ENCODE data around the gene UBE4B. TPM values are rescaled to one million over a fixed set of nuclear protein-coding genes. Genes with fewer than 3 reads are reported as not detected.
"Not testable (repeated sequence)": the region's sequence is repeated elsewhere in the genome, so short reads cannot be mapped to it uniquely, and the experiment has no call there.

The UBE4B gene
- total RNA-seq, 1 experiment from 2014 or later, result 44.7 TPM

DNA sequence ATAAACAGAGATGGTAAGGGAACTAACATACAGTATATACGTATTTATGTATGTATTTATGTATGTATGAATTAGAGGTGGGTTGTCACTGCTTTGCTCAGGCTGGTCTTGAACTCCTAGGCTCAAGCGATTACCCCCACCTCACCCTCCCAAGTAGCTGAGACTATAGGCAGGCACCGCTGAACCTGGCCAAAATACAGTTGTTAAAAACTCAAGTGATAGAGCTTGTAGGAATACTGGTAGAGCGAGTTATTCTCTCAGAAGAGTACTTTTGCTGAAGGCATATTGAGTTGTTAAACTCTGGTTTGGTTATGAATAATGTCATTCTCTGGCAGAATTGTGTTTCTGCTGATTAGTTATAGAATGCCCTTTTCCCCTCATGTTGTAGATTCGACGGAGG is 38.9 kb downstream of the UBE4B start:
- H3K4me2 ChIP-seq (ENCODE audit: low read length), result no peak overlapping the region
- no peaks in the 10 kb centered on the region for H4K20me1 ChIP-seq (ENCODE audit: insufficient read depth)
- ChIA-PET RAD21 (ENCODE audit: low non-redundant PET in 1 of 2, low total read pairs in 2 of 2, uncharacterized antibody in 2 of 2, unreplicated experiment in 2 of 2) (no interaction called here), POLR2A (no interaction called here), CTCF (no interaction called here)
- DNase-seq (ENCODE audit: low read depth, low spot score) (no peak), ATAC-seq (no peak)
- no peaks in the 10 kb centered on the region for H3K36me3 ChIP-seq (ENCODE audit: control insufficient read depth in 1 of 2, insufficient read depth in 2 of 2, low read length in 2 of 2)
- BruUV-seq (replicated peaks), result no TSS peak
- no peaks in the 10 kb centered on the region for H3K9me3 ChIP-seq (ENCODE audit: control insufficient read depth in 1 of 2, insufficient read depth in 1 of 2, low read depth in 1 of 2, low read length in 2 of 2)
- no peak overlapping the region for H3K27ac ChIP-seq (ENCODE audit: low read depth, low read length)
- H3K4me1 ChIP-seq (ENCODE audit: control insufficient read depth in 1 of 2, insufficient read depth in 2 of 2, low read length in 2 of 2), result peaks cover 3 to 19% of the 10 kb centered on the region in 2 experiments
- peaks cover 7% of the 10 kb centered on the region; the same call in 1 of the 2 replicates for H3K79me2 ChIP-seq (ENCODE audit: insufficient read depth, low read length)
- no peak overlapping the region for H3K9ac ChIP-seq (ENCODE audit: low read length)
- no peak overlapping the region for H2AFZ ChIP-seq (ENCODE audit: low read depth, low read length, poor library complexity, severe bottlenecking)
- intact Hi-C loops (cut with micrococcal nuclease), result no loop called here
- no peaks in the 10 kb centered on the region for H3K27me3 ChIP-seq (ENCODE audit: insufficient read depth, low read length)
- H3K4me3 ChIP-seq (replicated peaks in 1 of 2; ENCODE audit: low read depth in 1 of 2, low read length in 2 of 2), result no peak overlapping the region
- no peak for TF ChIP-seq CBX3 (IDR thresholded peaks at IDR 0.05; ENCODE audit: low read depth)
- no peak for TF ChIP-seq FOSL1 (IDR thresholded peaks at IDR 0.05; ENCODE audit: low read depth)
- no peak for TF ChIP-seq REST (IDR thresholded peaks at IDR 0.05; ENCODE audit: low read depth)
- TF ChIP-seq EZH2 (IDR thresholded peaks at IDR 0.05), result no peak
- TF ChIP-seq SRF (IDR thresholded peaks at IDR 0.05; ENCODE audit: low read depth), result no peak
- TF ChIP-seq POLR2AphosphoS5 (IDR thresholded peaks at IDR 0.05; ENCODE audit: low read depth, low read length), result no peak
- H3K9me2 ChIP-seq (ENCODE audit: insufficient read depth), result no peaks in the 10 kb centered on the region

- H3K36me3 ChIP-seq (ENCODE audit: control insufficient read depth in 1 of 2, insufficient read depth in 2 of 2, low read length in 2 of 2); ATAC-seq; BruUV-seq (replicated peaks); DNase-seq (ENCODE audit: low read depth, low spot score); intact Hi-C loops (cut with micrococcal nuclease); CTCF ChIA-PET; H2AFZ ChIP-seq (ENCODE audit: low read depth, low read length, poor library complexity, severe bottlenecking); H3K79me2 ChIP-seq (ENCODE audit: insufficient read depth, low read length); H3K27me3 ChIP-seq (ENCODE audit: insufficient read depth, low read length); H3K9ac ChIP-seq (ENCODE audit: low read length); RAD21 ChIA-PET (ENCODE audit: low non-redundant PET in 1 of 2, low total read pairs in 2 of 2, uncharacterized antibody in 2 of 2, unreplicated experiment in 2 of 2); H3K4me2 ChIP-seq (ENCODE audit: low read length); H4K20me1 ChIP-seq (ENCODE audit: insufficient read depth); H3K27ac ChIP-seq (ENCODE audit: low read depth, low read length); H3K9me2 ChIP-seq (ENCODE audit: insufficient read depth); H3K4me3 ChIP-seq (replicated peaks in 1 of 2; ENCODE audit: low read depth in 1 of 2, low read length in 2 of 2); POLR2A ChIA-PET; H3K9me3 ChIP-seq (ENCODE audit: control insufficient read depth in 1 of 2, insufficient read depth in 1 of 2, low read depth in 1 of 2, low read length in 2 of 2): not testable (repeated sequence)
- peaks cover 3 to 19% of the 10 kb centered on the region in 2 experiments for H3K4me1 ChIP-seq (ENCODE audit: control insufficient read depth in 1 of 2, insufficient read depth in 2 of 2, low read length in 2 of 2)
These were observed 40.6 kb downstream of the UBE4B start for GRCh38 chr1:10073371-10073770.
